NOMO-1 treated with DMSO at 0.1 percent for 48 hours (cell line): ENCODE data around the gene KLHL15.
A peak's percentile ranks its signal among the peaks of the same experiment; 100 is the strongest.

Experiments
- DNase-seq: peaks from one replicate; lab custom pipeline; 2025; ENCODE audit not compliant: unreplicated experiment; lab: John Stamatoyannopoulos, UW

The KLHL15 gene

GRCh38 chrX:23953908-23954269 lies 73.1 kb downstream of the KLHL15 start:
- peak; percentile 32 for DNase-seq

- DNase-seq = peak; percentile 74
Measured at GRCh38 chrX:23952984-23953907, 73.7 kb downstream of the KLHL15 start.

- peak; percentile 2 for DNase-seq
Measured at GRCh38 chrX:23952391-23952790, 74.6 kb downstream of the KLHL15 start.

GRCh38 chrX:23945206-23945605 lies 81.8 kb downstream of the KLHL15 start:
- DNase-seq = no peak

- no peak for DNase-seq
Measured at GRCh38 chrX:23944234-23944633, 82.8 kb downstream of the KLHL15 start.

GRCh38 chrX:23939203-23939602 lies 87.8 kb downstream of the KLHL15 start:
- no peak for DNase-seq

GRCh38 chrX:23938690-23939089 lies 88.3 kb downstream of the KLHL15 start:
- DNase-seq = no peak

GRCh38 chrX:23937100-23937499 lies 89.9 kb downstream of the KLHL15 start:
- DNase-seq = no peak

- no peak for DNase-seq
Measured at GRCh38 chrX:23936180-23936579, 90.8 kb downstream of the KLHL15 start.

GRCh38 chrX:23935106-23935505 lies 91.9 kb downstream of the KLHL15 start:
- DNase-seq = no peak
